T-cell (primary cell): ENCODE data around the gene TFPI2. TPM values are rescaled to one million over a fixed set of nuclear protein-coding genes. Genes with fewer than 3 reads are reported as not detected.
A peak's percentile ranks its signal among the peaks of the same experiment; 100 is the strongest.
"Not testable (repeated sequence)": the region's sequence is repeated elsewhere in the genome, so short reads cannot be mapped to it uniquely, and the experiment has no call there.

Experiments
- ATAC-seq, 4 experiments: fragments of 200-7000 bp in 3 of 4; fragments of 150-1000 bp in 1 of 4; cut with Tn5 transposase; replicated peaks in 1 of 4; 1 replicate in 3 of 4; 2 replicates in 1 of 4; pipeline ENCODE4 v1.10.0; 2021; ENCODE audit warnings: moderate library complexity in 3 of 4, mild to moderate bottlenecking in 2 of 4, moderate number of reproducible peaks in 1 of 4
- CTCF ChIA-PET, 2 donors: fragments of 300-600 bp; sonication (Branson Sonifier 250); formaldehyde crosslinking; loops; one replicate each; lab custom pipeline; 2022; ENCODE audit warnings: antibody characterized with exemption in 2 of 2; lab: Charles Lee
- POLR2A ChIA-PET, 2 donors: fragments of 300-600 bp; sonication (Branson Sonifier 250); formaldehyde crosslinking; loops; one replicate each; lab custom pipeline; 2022; ENCODE audit warnings: antibody characterized with exemption in 2 of 2; lab: Charles Lee
- DNase-seq, 35 experiments: peaks; one replicate each; pipeline versions ENCODE4 v3.0.0 to v3.0.0-alpha.2; 2013 to 2023
- H3K27ac ChIP-seq: one replicate; pipeline ENCODE4 v1.5.1; 2013; ENCODE audit warnings: low read length
- H3K27me3 ChIP-seq, 2 experiments: replicated peaks in 1 of 2; 1 replicate in 1 of 2; 2 replicates in 1 of 2; pipeline versions ENCODE4 v1.6.1 to v1.7.0; 2013; ENCODE audit warnings: low read length in 1 of 2, mixed read lengths in 1 of 2; ENCODE audit not compliant: control insufficient read depth in 2 of 2, insufficient read depth in 2 of 2; ENCODE audit errors: extremely low read depth in 1 of 2
- H3K36me3 ChIP-seq, 2 donors: 1 replicate in 1 of 2; 2 replicates in 1 of 2; pipeline versions ENCODE4 v1.6.1 to v1.7.0; 2013; ENCODE audit warnings: low read length in 1 of 2; ENCODE audit not compliant: control insufficient read depth in 2 of 2, insufficient read depth in 1 of 2; ENCODE audit errors: extremely low read depth in 1 of 2
- H3K4me1 ChIP-seq, 2 experiments: 1 replicate in 1 of 2; 2 replicates in 1 of 2; pipeline versions ENCODE4 v1.6.1 to v1.7.0; 2013; ENCODE audit warnings: low read length in 2 of 2, mixed read lengths in 1 of 2; ENCODE audit not compliant: insufficient read depth in 2 of 2, control insufficient read depth in 1 of 2; ENCODE audit errors: extremely low read depth in 1 of 2
- H3K4me3 ChIP-seq, 2 donors: 1 replicate in 1 of 2; 2 replicates in 1 of 2; pipeline versions ENCODE4 v1.5.1 to v1.7.0; 2013; ENCODE audit warnings: mild to moderate bottlenecking in 2 of 2, low read length in 1 of 2, moderate library complexity in 1 of 2; ENCODE audit not compliant: control insufficient read depth in 1 of 2; ENCODE audit errors: extremely low read depth in 1 of 2
- H3K9me3 ChIP-seq: 2 replicates; pipeline ENCODE4 v1.7.0; 2013
- H3K27ac Mint-ChIP-seq, 2 donors: one replicate each; pipeline ENCODE4 v1.8.0; 2020 to 2021; ENCODE audit warnings: mild to moderate bottlenecking in 2 of 2, mixed read lengths in 2 of 2
- H3K27me3 Mint-ChIP-seq, 2 donors: one replicate each; pipeline ENCODE4 v1.8.0; 2021 to 2022; ENCODE audit warnings: mixed read lengths in 2 of 2
- H3K36me3 Mint-ChIP-seq: one replicate; pipeline ENCODE4 v1.8.0; 2021; ENCODE audit warnings: mixed read lengths
- H3K4me1 Mint-ChIP-seq, 3 donors: one replicate each; pipeline ENCODE4 v1.8.0; 2020 to 2022; ENCODE audit warnings: mixed read lengths in 3 of 3, mild to moderate bottlenecking in 1 of 3
- H3K4me3 Mint-ChIP-seq, 3 donors: one replicate each; pipeline ENCODE4 v1.8.0; 2020 to 2022; ENCODE audit warnings: mild to moderate bottlenecking in 3 of 3, mixed read lengths in 3 of 3, moderate library complexity in 3 of 3
- H3K9me3 Mint-ChIP-seq, 3 donors: one replicate each; pipeline ENCODE4 v1.8.0; 2020 to 2022; ENCODE audit warnings: mixed read lengths in 3 of 3
- whole genome bisulfite sequencing: methylation state at CpG from one replicate; pipeline ENCODE4 v1.1.5; 2013; ENCODE audit warnings: missing lambda C conversion rate; ENCODE audit not compliant: insufficient coverage; 5-methylcytosine and 5-hydroxymethylcytosine counted together
- total RNA-seq, 35 experiments: library from RNA in 6 of 35; stranded (reverse) in 6 of 35; fragments of 120-200 nt in 1 of 35; gene quantifications; one replicate each; pipeline versions ENCODE4 v1.2.1 to v1.2.4 and lab custom pipeline; 2013 to 2026

The TFPI2 gene
- total RNA-seq, 5 donors from 2014 or later (not counting 1 experiment from before 2014, with no cell fraction given) = 0.23 to 0.51 TPM; not detected in 3

GRCh38 chr7:93920496-93921182, 30.1 kb upstream of the TFPI2 start:
- Histone ChIP-seq H3K4me1 (peaks cover 0 to 8% of the 10 kb centered on the region in 2 experiments), H3K27me3 (peaks cover 0 to 17% of the 10 kb centered on the region in 2 experiments), H3K4me3 (no peak overlapping the region), H3K36me3 (no peaks in the 10 kb centered on the region), H3K27ac (no peak overlapping the region), H3K9me3 (no peaks in the 10 kb centered on the region)
- Mint-ChIP-seq H3K36me3 (no peaks in the 10 kb centered on the region), H3K27me3 (peaks cover 23 to 50% of the 10 kb centered on the region in 2 donors), H3K27ac (no peak overlapping the region), H3K4me3 (peak overlapping the region in 1 of 3 donors; percentile 57), H3K4me1 (peaks cover 0 to 8% (median 7%) of the 10 kb centered on the region in 3 donors), H3K9me3 (no peaks in the 10 kb centered on the region)
- ChIA-PET CTCF (interaction anchor here in 1 of 2 donors (0.7 kb wide), 1 partner anchor 528 kb away, joined by 4 read pairs; no protein-coding TSS in a partner anchor), POLR2A (interaction anchor here (0.6 kb wide), 4 partner anchors 11 to 602 kb away, joined by 3 to 6 read pairs (median 4); no protein-coding TSS in a partner anchor)
- WGBS = no CpG with 5 or more reads among the region's 6 CpGs
- DNase-seq = no peak
- ATAC-seq = no peak

DNA sequence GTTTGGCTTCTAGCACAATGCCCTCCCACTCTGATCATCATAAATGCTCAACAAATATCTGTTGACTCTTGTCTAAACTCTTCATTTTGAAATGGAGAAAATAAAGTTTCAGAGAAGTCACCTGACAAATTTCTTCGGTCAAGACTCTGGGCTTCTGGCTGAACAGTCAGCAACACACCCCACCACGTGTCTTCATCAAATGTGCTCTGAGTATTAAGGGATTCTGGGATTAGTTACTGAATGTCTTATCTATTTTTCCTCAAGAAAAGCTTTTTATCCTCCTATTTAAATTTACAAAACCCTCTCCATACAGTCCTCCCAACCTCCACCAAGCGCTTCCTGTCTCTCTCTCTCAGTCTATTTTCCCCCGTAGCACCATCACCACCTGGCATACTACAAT, 25.8 kb upstream of the TFPI2 start:
- peaks cover 14 to 23% of the 10 kb centered on the region in 2 donors for H3K27me3 Mint-ChIP-seq
- POLR2A ChIA-PET, H3K36me3 ChIP-seq: not testable (repeated sequence)

DNA sequence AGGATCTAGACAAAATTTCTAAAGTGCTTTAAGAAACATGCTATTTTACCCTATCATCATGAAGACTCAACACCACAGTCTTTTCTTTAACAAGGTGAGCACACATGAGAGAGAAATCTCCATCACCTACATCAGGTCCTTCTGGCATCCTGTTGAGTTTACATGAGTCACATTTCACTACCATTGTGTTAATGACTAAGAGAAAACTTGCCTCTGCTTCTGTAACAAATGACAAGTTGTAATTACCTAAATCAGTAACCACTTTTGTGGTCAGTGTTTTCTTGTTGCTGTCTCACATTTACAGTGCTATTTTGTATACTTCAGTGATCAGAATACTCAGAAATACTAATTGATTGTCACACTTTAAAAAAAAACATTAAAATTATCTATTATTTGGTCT, 25.3 kb upstream of the TFPI2 start:
- POLR2A ChIA-PET, H3K36me3 Mint-ChIP-seq, ATAC-seq, H3K9me3 Mint-ChIP-seq, H3K27me3 ChIP-seq, H3K36me3 ChIP-seq, H3K27ac ChIP-seq, H3K4me3 ChIP-seq, H3K9me3 ChIP-seq, H3K4me1 Mint-ChIP-seq, H3K27ac Mint-ChIP-seq, H3K4me3 Mint-ChIP-seq, H3K4me1 ChIP-seq, DNase-seq: not testable (repeated sequence)
- peaks cover 14 to 18% of the 10 kb centered on the region in 2 donors for H3K27me3 Mint-ChIP-seq
- CTCF ChIA-PET = interaction anchor here in 1 of 2 donors (0.6 kb wide), 1 partner anchor 665 kb away, joined by 7 read pairs; no protein-coding TSS in a partner anchor

More for the DNA sequence above, 25.8 kb upstream of the TFPI2 start:
- ATAC-seq, DNase-seq, CTCF ChIA-PET, H3K4me1 ChIP-seq, H3K9me3 ChIP-seq, H3K27ac ChIP-seq, H3K4me3 ChIP-seq, H3K36me3 Mint-ChIP-seq, H3K27ac Mint-ChIP-seq, H3K4me3 Mint-ChIP-seq, H3K4me1 Mint-ChIP-seq, H3K9me3 Mint-ChIP-seq, H3K27me3 ChIP-seq: not testable (repeated sequence)
- no CpG with 5 or more reads among the region's 4 CpGs for WGBS

- H3K4me3 Mint-ChIP-seq, H3K27ac ChIP-seq, H3K4me3 ChIP-seq, H3K9me3 Mint-ChIP-seq, H3K4me1 ChIP-seq, ATAC-seq, H3K36me3 ChIP-seq, POLR2A ChIA-PET, H3K27ac Mint-ChIP-seq, H3K27me3 ChIP-seq, H3K4me1 Mint-ChIP-seq, DNase-seq, H3K36me3 Mint-ChIP-seq, H3K9me3 ChIP-seq: not testable (repeated sequence)
- WGBS = no CpG with 5 or more reads among the region's 3 CpGs
- CTCF ChIA-PET = interaction anchor here (0.6 kb wide), 2 partner anchors 565 to 665 kb away, joined by 3 to 7 read pairs; no protein-coding TSS in a partner anchor
- H3K27me3 Mint-ChIP-seq = peaks cover 13 to 14% of the 10 kb centered on the region in 2 donors
Observed at GRCh38 chr7:93915206-93915842, 24.8 kb upstream of the TFPI2 start.

GRCh38 chr7:93914581-93915066, 24.1 kb upstream of the TFPI2 start:
- H3K4me1 ChIP-seq = no peaks in the 10 kb centered on the region
- DNase-seq (no peak), ATAC-seq (no peak)
- Mint-ChIP-seq H3K4me1 (no peaks in the 10 kb centered on the region), H3K36me3 (no peaks in the 10 kb centered on the region), H3K4me3 (no peak overlapping the region), H3K27ac (no peak overlapping the region), H3K9me3 (no peaks in the 10 kb centered on the region), H3K27me3 (peaks cover 11 to 14% of the 10 kb centered on the region in 2 donors)
- H3K36me3 ChIP-seq = no peaks in the 10 kb centered on the region
- CTCF ChIA-PET = interaction anchor here in 1 of 2 donors (0.6 kb wide), 1 partner anchor 564 kb away, joined by 3 read pairs; no protein-coding TSS in a partner anchor
- WGBS = 84% methylated on average over 2 of the region's 7 CpGs
- H3K4me3 ChIP-seq = no peak overlapping the region
- no peak overlapping the region for H3K27ac ChIP-seq
- POLR2A ChIA-PET = no interaction called here
- no peaks in the 10 kb centered on the region for H3K9me3 ChIP-seq
- H3K27me3 ChIP-seq = peaks cover 0 to 8% of the 10 kb centered on the region in 2 experiments

GRCh38 chr7:93913197-93913596, 22.6 kb upstream of the TFPI2 start:
- Histone ChIP-seq H3K27me3 (peaks cover 0 to 8% of the 10 kb centered on the region in 2 experiments), H3K4me1 (no peaks in the 10 kb centered on the region), H3K36me3 (no peaks in the 10 kb centered on the region), H3K4me3 (no peak overlapping the region), H3K9me3 (no peaks in the 10 kb centered on the region), H3K27ac (no peak overlapping the region)
- Mint-ChIP-seq H3K27me3 (peaks cover 10 to 14% of the 10 kb centered on the region in 2 donors), H3K4me3 (no peak overlapping the region), H3K36me3 (no peaks in the 10 kb centered on the region), H3K27ac (no peak overlapping the region), H3K4me1 (no peaks in the 10 kb centered on the region), H3K9me3 (no peaks in the 10 kb centered on the region)
- CTCF ChIA-PET = no interaction called here
- DNase-seq = no peak
- POLR2A ChIA-PET = no interaction called here
- ATAC-seq = no peak
